ENCODE measurements around the gene BDH2.

DNA sequence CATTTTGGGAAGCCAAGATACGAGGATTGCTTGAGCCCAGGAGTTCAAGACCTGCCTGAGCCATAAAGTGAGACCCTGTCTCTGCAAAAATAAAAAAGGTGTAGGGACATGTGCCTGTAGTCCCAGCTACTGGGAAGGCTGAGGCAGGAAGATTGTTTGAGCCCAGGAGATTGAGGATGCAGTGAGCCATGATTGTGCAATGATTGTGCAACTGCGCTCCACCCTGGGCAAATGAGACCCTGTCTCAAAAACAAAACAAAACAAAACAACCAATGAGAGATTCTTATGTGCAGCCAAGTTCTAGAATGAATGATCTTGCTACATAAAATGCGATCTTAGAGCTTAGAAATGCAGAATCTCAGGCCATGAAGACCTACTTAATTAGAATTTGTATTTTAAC lies 45.6 kb downstream of the BDH2 start:
- TF ChIP-seq POLR2A (IDR thresholded peaks at IDR 0.05; ENCODE audit: low read depth, low read length), result no peak
- no peak for TF ChIP-seq POLR2AphosphoS5 (IDR thresholded peaks at IDR 0.05; ENCODE audit: low read depth, low read length)

All from GM12892 (cell line).